Vagina (tissue), 2 donors: ENCODE data around the gene RFTN2. TPM values are rescaled to one million over a fixed set of nuclear protein-coding genes. Genes with fewer than 3 reads are reported as not detected.

Source experiments
- DNase-seq, 2 donors: peaks; one replicate each; pipeline ENCODE4 v3.0.0-alpha.2; 2017; ENCODE audit errors: extremely low spot score in 2 of 2
- H3K27ac ChIP-seq: fragments of 200-600 bp; sonication (generic); one replicate; pipeline ENCODE4 v1.5.1; 2019
- H3K27me3 ChIP-seq: fragments of 200-600 bp; sonication (generic); one replicate; pipeline ENCODE4 v1.5.1; 2019
- H3K36me3 ChIP-seq, 2 donors: fragments of 200-600 bp; sonication (generic); one replicate each; pipeline ENCODE4 v1.5.1; 2017 to 2019
- H3K4me1 ChIP-seq: fragments of 200-600 bp; sonication (generic); one replicate; pipeline ENCODE4 v1.5.1; 2019
- H3K4me3 ChIP-seq, 2 donors: fragments of 200-600 bp; sonication (generic); 1 replicate in 1 of 2; 2 replicates in 1 of 2; pipeline ENCODE4 v1.5.1; 2016 to 2019
- H3K9me3 ChIP-seq: fragments of 200-600 bp; sonication (generic); one replicate; pipeline ENCODE4 v1.5.1; 2019
- POLR2A ChIP-seq, 2 donors: fragments of 450-650 bp; IDR thresholded peaks; one replicate each; pipeline ENCODE4 v1.6.1; 2017; ENCODE audit warnings: antibody characterized with exemption in 2 of 2, mild to moderate bottlenecking in 2 of 2, moderate library complexity in 2 of 2
- POLR2AphosphoS5 ChIP-seq, 2 donors: sonication (generic); formaldehyde crosslinking; IDR thresholded peaks; one replicate each; pipeline ENCODE4 v1.9.0; 2017; ENCODE audit warnings: antibody characterized with exemption in 2 of 2, mild to moderate bottlenecking in 2 of 2, low read depth in 1 of 2; ENCODE audit not compliant: insufficient read depth in 1 of 2
- intact Hi-C: fragments of 100-400 bp; cut with DNase I; formaldehyde crosslinking; loops from one replicate; pipeline ENCODE4 v1.15.1; 2023
- total RNA-seq: library from RNA; depleted of rRNA; stranded (reverse); fragments of >200 nt; gene quantifications from one replicate; pipeline ENCODE4 v1.2.3, GENCODE V29; 2016
- TF ChIP-seq, protein P1 (sequence below), 3 experiments: fragments of 450-650 bp in 2 of 3; fragments of 200-600 bp in 1 of 3; sonication (generic) in 1 of 3; IDR thresholded peaks; one replicate each; pipeline ENCODE4 v1.5.1; 2017 to 2019; ENCODE audit warnings: antibody characterized with exemption in 3 of 3, mild to moderate bottlenecking in 2 of 3, moderate library complexity in 2 of 3

RFTN2 gene
- total RNA-seq, 1 donor from 2014 or later, result 10.8 TPM

DNA sequence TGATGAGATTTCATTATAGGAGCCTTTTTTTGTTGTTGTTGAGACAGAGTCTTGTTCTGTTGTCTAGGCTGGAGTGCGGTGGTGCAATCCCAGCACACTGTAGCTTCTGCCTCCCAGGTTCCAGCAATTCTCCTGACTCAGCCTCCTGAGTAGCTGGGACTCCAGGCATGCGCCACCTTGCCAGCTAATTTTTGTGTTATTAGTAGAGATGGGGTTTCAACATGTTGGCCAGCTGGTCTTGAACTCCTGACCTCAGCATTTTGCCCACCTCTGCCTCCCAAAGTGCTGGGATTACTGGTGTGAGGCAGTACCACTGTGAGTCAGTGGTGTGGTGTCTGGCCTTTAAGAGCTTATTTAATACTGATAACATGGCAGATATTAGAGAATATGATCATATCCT lies 99.4 kb downstream of the RFTN2 start:
- intact Hi-C loops, result no loop called here
- Histone ChIP-seq H3K36me3 (no peaks in the 10 kb centered on the region), H3K27me3 (no peaks in the 10 kb centered on the region), H3K9me3 (no peaks in the 10 kb centered on the region), H3K4me1 (no peaks in the 10 kb centered on the region), H3K4me3 (no peak overlapping the region), H3K27ac (no peak overlapping the region)
- TF ChIP-seq, protein P1, sequence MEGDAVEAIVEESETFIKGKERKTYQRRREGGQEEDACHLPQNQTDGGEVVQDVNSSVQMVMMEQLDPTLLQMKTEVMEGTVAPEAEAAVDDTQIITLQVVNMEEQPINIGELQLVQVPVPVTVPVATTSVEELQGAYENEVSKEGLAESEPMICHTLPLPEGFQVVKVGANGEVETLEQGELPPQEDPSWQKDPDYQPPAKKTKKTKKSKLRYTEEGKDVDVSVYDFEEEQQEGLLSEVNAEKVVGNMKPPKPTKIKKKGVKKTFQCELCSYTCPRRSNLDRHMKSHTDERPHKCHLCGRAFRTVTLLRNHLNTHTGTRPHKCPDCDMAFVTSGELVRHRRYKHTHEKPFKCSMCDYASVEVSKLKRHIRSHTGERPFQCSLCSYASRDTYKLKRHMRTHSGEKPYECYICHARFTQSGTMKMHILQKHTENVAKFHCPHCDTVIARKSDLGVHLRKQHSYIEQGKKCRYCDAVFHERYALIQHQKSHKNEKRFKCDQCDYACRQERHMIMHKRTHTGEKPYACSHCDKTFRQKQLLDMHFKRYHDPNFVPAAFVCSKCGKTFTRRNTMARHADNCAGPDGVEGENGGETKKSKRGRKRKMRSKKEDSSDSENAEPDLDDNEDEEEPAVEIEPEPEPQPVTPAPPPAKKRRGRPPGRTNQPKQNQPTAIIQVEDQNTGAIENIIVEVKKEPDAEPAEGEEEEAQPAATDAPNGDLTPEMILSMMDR (IDR thresholded peaks at IDR 0.05), result no peak
- TF ChIP-seq POLR2AphosphoS5 (IDR thresholded peaks at IDR 0.05; ENCODE audit: insufficient read depth in 1 of 2, low read depth in 1 of 2) (no peak), POLR2A (IDR thresholded peaks at IDR 0.05) (no peak)
- no peak for DNase-seq

DNA sequence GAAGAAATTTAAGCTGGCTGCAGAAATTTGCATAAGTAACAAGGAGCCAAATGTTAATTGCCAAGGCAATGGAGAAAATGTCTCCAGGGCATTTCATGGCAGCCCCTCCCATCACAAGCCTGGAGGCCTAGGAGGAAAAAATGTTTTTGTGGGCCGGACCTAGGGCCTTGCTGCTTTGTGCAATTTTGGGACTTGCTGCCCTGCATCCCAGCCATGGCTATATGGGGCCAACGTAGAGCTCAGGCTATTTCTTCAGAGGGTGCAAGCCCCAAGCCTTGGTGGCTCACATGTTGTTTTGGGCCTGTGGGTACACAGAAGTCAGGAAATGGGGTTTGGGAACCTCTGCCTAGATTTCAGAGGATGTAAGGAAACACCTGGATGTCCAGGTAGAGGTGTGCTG lies 101.8 kb downstream of the RFTN2 start:
- H3K36me3 ChIP-seq, result no peaks in the 10 kb centered on the region
- no peaks in the 10 kb centered on the region for H3K4me1 ChIP-seq
- TF ChIP-seq, protein P1 (IDR thresholded peaks at IDR 0.05), result no peak
- no peak for TF ChIP-seq POLR2AphosphoS5 (IDR thresholded peaks at IDR 0.05; ENCODE audit: insufficient read depth in 1 of 2, low read depth in 1 of 2)
- TF ChIP-seq POLR2A (IDR thresholded peaks at IDR 0.05), result no peak
- H3K27ac ChIP-seq, result no peak overlapping the region
- intact Hi-C loops, result no loop called here
- no peak for DNase-seq
- H3K4me3 ChIP-seq, result no peak overlapping the region
- H3K27me3 ChIP-seq, result no peaks in the 10 kb centered on the region
- no peaks in the 10 kb centered on the region for H3K9me3 ChIP-seq

DNA sequence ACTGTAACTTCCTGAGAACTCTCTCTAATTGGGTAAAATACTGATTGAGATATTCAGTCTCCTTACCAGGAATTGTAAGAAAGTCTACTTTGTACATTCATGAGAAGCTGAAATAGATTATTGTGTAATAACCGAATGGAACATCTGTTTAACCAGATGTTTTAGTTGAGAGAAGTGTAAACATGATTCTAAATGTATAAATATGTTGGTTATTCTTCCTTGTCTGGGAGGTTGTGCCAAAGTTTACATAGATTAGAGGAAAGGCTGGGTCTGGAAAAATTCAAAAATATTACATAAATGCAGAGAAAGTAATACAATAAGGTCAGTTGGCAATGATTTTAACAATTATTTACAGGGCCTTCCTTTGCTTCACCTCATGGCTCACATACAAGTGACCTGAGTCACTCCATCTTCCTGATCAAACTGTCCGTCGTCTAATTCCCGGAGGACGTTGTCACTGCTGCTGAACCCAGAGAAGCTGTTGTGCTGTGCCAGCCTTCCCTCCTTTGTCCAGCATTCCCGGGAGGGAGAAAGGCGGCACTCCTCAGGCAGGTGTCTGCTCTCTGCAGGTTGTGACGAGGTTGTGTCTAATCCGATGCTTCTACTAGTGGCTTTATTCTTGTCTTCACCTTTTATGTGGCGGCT lies 103.6 kb downstream of the RFTN2 start:
- Histone ChIP-seq H3K27me3 (no peaks in the 10 kb centered on the region), H3K4me1 (no peaks in the 10 kb centered on the region), H3K4me3 (no peak overlapping the region), H3K27ac (no peak overlapping the region), H3K36me3 (no peaks in the 10 kb centered on the region), H3K9me3 (no peaks in the 10 kb centered on the region)
- TF ChIP-seq, protein P1 (IDR thresholded peaks at IDR 0.05), result no peak
- TF ChIP-seq POLR2A (IDR thresholded peaks at IDR 0.05), result no peak
- TF ChIP-seq POLR2AphosphoS5 (IDR thresholded peaks at IDR 0.05; ENCODE audit: insufficient read depth in 1 of 2, low read depth in 1 of 2), result no peak
- intact Hi-C loops, result no loop called here
- no peak for DNase-seq

DNA sequence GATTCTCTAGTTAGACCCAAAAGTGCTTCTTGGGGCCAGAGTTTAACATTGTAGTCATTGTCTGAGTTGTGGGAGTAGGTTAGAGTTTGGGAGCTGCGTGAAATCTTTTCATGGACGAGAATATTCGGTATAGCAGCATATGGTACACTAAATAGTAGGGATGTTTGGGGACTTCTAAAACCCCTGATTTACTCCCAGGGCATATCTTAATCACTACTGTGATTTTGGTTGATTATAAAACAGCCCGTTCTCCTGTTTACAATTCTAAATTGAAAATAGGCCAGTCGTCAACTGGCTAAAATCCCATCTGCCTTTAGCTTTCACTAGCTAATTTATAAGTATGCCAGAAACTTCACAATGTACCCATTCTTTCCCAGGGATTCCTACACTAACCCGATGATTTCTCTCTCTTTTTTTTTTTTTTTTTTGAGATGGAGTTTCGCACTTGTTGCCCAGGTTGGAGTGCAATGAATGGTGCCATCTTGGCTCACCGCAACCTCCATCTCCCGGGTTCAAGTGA lies 115.2 kb downstream of the RFTN2 start:
- H3K27me3 ChIP-seq, result no peaks in the 10 kb centered on the region
- H3K4me3 ChIP-seq, result no peak overlapping the region
- H3K27ac ChIP-seq, result no peak overlapping the region
- TF ChIP-seq, protein P1 (IDR thresholded peaks at IDR 0.05), result no peak
- no peak for TF ChIP-seq POLR2AphosphoS5 (IDR thresholded peaks at IDR 0.05; ENCODE audit: insufficient read depth in 1 of 2, low read depth in 1 of 2)
- no peak for TF ChIP-seq POLR2A (IDR thresholded peaks at IDR 0.05)
- H3K36me3 ChIP-seq, result peaks cover 0 to 14% of the 10 kb centered on the region in 2 donors
- no peak for DNase-seq
- H3K9me3 ChIP-seq, result no peaks in the 10 kb centered on the region
- H3K4me1 ChIP-seq, result no peaks in the 10 kb centered on the region
- intact Hi-C loops, result no loop called here

DNA sequence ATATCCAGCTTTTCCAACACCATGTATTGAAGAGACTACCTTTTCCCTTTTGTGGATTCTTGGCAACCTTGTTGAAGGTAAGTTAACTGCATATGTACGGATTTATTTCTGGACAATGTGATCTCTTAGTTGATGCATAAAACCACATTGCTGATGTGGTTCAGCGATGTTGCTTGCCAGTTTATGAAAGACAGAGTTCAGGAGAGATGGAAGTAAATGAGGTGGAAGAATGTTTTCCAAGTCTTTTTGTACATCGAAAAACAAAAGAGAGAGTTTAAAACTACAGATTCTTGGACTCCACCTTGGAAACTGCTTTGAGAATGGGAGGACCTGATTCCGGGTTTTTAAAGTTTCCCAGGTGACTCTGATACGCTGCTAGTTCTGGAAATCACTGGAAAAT lies 115.7 kb downstream of the RFTN2 start:
- Histone ChIP-seq H3K9me3 (no peaks in the 10 kb centered on the region), H3K4me3 (no peak overlapping the region), H3K27me3 (no peaks in the 10 kb centered on the region), H3K36me3 (peaks cover 0 to 19% of the 10 kb centered on the region in 2 donors), H3K27ac (no peak overlapping the region), H3K4me1 (no peaks in the 10 kb centered on the region)
- TF ChIP-seq POLR2AphosphoS5 (IDR thresholded peaks at IDR 0.05; ENCODE audit: insufficient read depth in 1 of 2, low read depth in 1 of 2), result no peak
- TF ChIP-seq, protein P1 (IDR thresholded peaks at IDR 0.05), result no peak
- no peak for TF ChIP-seq POLR2A (IDR thresholded peaks at IDR 0.05)
- intact Hi-C loops, result no loop called here
- no peak for DNase-seq
